H1 (cell line): ENCODE results near the gene FAM181B. TPM values are rescaled to one million over a fixed set of nuclear protein-coding genes. Genes with fewer than 3 reads are reported as not detected.

ENCODE experiments used
- CTCF ChIA-PET: fragments of 300-600 bp; sonication (Branson Sonifier 250); formaldehyde crosslinking; loops from one replicate; lab custom pipeline; 2021; ENCODE audit not compliant: partially characterized antibody; lab: Charles Lee
- POLR2A ChIA-PET: fragments of 300-600 bp; sonication (Branson Sonifier 250); formaldehyde crosslinking; loops from one replicate; lab custom pipeline; 2021; ENCODE audit warnings: inconsistent platforms; ENCODE audit not compliant: partially characterized antibody; lab: Charles Lee
- DNase-seq, 2 experiments: peaks; one replicate each; pipeline versions ENCODE4 v3.0.0 to v3.0.0-alpha.2; 2010 to 2022; ENCODE audit warnings: low spot score in 2 of 2, low read depth in 1 of 2, mixed read lengths in 1 of 2
- FAIRE-seq: peaks from 2 replicates; lab custom pipeline; 2011; peaks lifted over from hg19 to GRCh38; lab: Jason Lieb, UNC
- H2AFZ ChIP-seq: 2 replicates; pipeline ENCODE4 v1.8.1; 2012; ENCODE audit warnings: low read length, inconsistent platforms
- H2AK5ac ChIP-seq: 2 replicates; pipeline ENCODE4 v1.6.1; 2013; ENCODE audit warnings: low read depth, low read length
- H2BK120ac ChIP-seq: replicated peaks from 2 replicates; pipeline ENCODE3; 2013; ENCODE audit warnings: low read depth, low read length, inconsistent platforms
- H2BK12ac ChIP-seq: 2 replicates; pipeline ENCODE4 v1.6.1; 2013; ENCODE audit warnings: low read depth, low read length
- H2BK15ac ChIP-seq: 2 replicates; pipeline ENCODE4 v1.6.1; 2013; ENCODE audit warnings: low read length
- H2BK20ac ChIP-seq: 2 replicates; pipeline ENCODE4 v1.6.1; 2013; ENCODE audit warnings: low read length
- H2BK5ac ChIP-seq: 2 replicates; pipeline ENCODE4 v1.6.1; 2013; ENCODE audit warnings: low read depth, low read length
- H3K14ac ChIP-seq: 2 replicates; pipeline ENCODE4 v1.6.1; 2013; ENCODE audit warnings: inconsistent platforms; ENCODE audit not compliant: insufficient read length
- H3K18ac ChIP-seq: 2 replicates; pipeline ENCODE4 v1.6.1; 2013; ENCODE audit warnings: low read length; ENCODE audit errors: extremely low read depth
- H3K23ac ChIP-seq: 2 replicates; pipeline ENCODE4 v1.6.1; 2013; ENCODE audit warnings: inconsistent platforms; ENCODE audit not compliant: insufficient read length
- H3K23me2 ChIP-seq: 2 replicates; pipeline ENCODE4 v1.6.1; 2013; ENCODE audit warnings: low read depth, low read length
- H3K27ac ChIP-seq: 2 replicates; pipeline ENCODE4 v1.6.1; 2011; ENCODE audit warnings: low read depth, low read length, inconsistent platforms
- H3K27me3 ChIP-seq, 4 experiments: replicated peaks in 1 of 4; 1 replicate in 1 of 4; 2 replicates in 3 of 4; pipeline versions ENCODE4 v1.6.1 to v1.8.1; 2011 to 2013; ENCODE audit warnings: low read length in 3 of 4, mild to moderate bottlenecking in 3 of 4, inconsistent platforms in 2 of 4, mixed read lengths in 2 of 4, moderate library complexity in 1 of 4; ENCODE audit not compliant: control insufficient read depth in 3 of 4, insufficient read depth in 3 of 4; ENCODE audit errors: extremely low read depth in 1 of 4
- H3K36me3 ChIP-seq, 4 experiments: 2 replicates each; pipeline versions ENCODE4 v1.6.1 to v1.8.1; 2011 to 2013; ENCODE audit warnings: mild to moderate bottlenecking in 4 of 4, low read length in 3 of 4, moderate library complexity in 2 of 4, control low read depth in 1 of 4, inconsistent platforms in 1 of 4; ENCODE audit not compliant: insufficient read depth in 4 of 4, control insufficient read depth in 2 of 4
- H3K4ac ChIP-seq: replicated peaks from 2 replicates; pipeline ENCODE3; 2013; ENCODE audit warnings: low read length, low read depth, mixed read lengths, inconsistent platforms; ENCODE audit not compliant: insufficient read length
- H3K4me1 ChIP-seq, 4 experiments: replicated peaks in 1 of 4; 1 replicate in 1 of 4; 2 replicates in 3 of 4; pipeline versions ENCODE4 v1.6.1 to v1.8.1; 2011 to 2013; ENCODE audit warnings: low read length in 3 of 4, inconsistent platforms in 2 of 4, mixed read lengths in 1 of 4; ENCODE audit not compliant: insufficient read depth in 4 of 4, control insufficient read depth in 3 of 4
- H3K4me2 ChIP-seq, 2 experiments: 2 replicates each; pipeline versions ENCODE4 v1.6.1 to v1.8.1; 2011 to 2013; ENCODE audit warnings: low read depth in 2 of 2, low read length in 2 of 2, control low read depth in 1 of 2, inconsistent platforms in 1 of 2, mild to moderate bottlenecking in 1 of 2; ENCODE audit not compliant: insufficient read depth in 1 of 2
- H3K4me3 ChIP-seq, 4 experiments: fragments of 200-600, 300-600 bp in 1 of 4; sonication (generic), shearing (Covaris generic), sonication (Bioruptor Twin) in 1 of 4; 2 replicates each; pipeline versions ENCODE4 v1.5.1 to v1.8.1; 2011 to 2016; ENCODE audit warnings: low read length in 4 of 4, low read depth in 3 of 4, control low read depth in 2 of 4, inconsistent platforms in 2 of 4, mild to moderate bottlenecking in 2 of 4, mixed read lengths in 1 of 4, moderate library complexity in 1 of 4; ENCODE audit not compliant: insufficient read depth in 2 of 4; ENCODE audit errors: extremely low read depth in 1 of 4
- H3K56ac ChIP-seq: replicated peaks from 2 replicates; pipeline ENCODE3; 2013; ENCODE audit warnings: low read depth, mild to moderate bottlenecking, mixed read lengths, low read length, inconsistent platforms; ENCODE audit not compliant: insufficient read length
- H3K79me1 ChIP-seq: 2 replicates; pipeline ENCODE4 v1.6.1; 2013; ENCODE audit warnings: low read depth, low read length, control low read depth
- H3K79me2 ChIP-seq, 2 experiments: 2 replicates each; pipeline versions ENCODE4 v1.6.1 to v1.8.1; 2012 to 2013; ENCODE audit warnings: low read length in 2 of 2, mild to moderate bottlenecking in 2 of 2, inconsistent platforms in 1 of 2; ENCODE audit not compliant: insufficient read depth in 2 of 2, control insufficient read depth in 1 of 2
- H3K9ac ChIP-seq, 4 experiments: replicated peaks in 1 of 4; 1 replicate in 1 of 4; 2 replicates in 3 of 4; pipeline versions ENCODE4 v1.6.1 to v1.8.1; 2011 to 2013; ENCODE audit warnings: low read depth in 3 of 4, low read length in 3 of 4, control low read depth in 2 of 4, mild to moderate bottlenecking in 2 of 4, moderate library complexity in 2 of 4, inconsistent platforms in 1 of 4; ENCODE audit errors: extremely low read depth in 1 of 4
- H3K9me3 ChIP-seq, 2 experiments: 2 replicates each; pipeline versions ENCODE4 v1.6.1 to v1.8.1; 2012 to 2013; ENCODE audit warnings: mild to moderate bottlenecking in 2 of 2, moderate library complexity in 2 of 2, control low read depth in 1 of 2, inconsistent platforms in 1 of 2, low read depth in 1 of 2, low read length in 1 of 2, mixed read lengths in 1 of 2; ENCODE audit not compliant: insufficient read depth in 2 of 2
- H4K20me1 ChIP-seq, 2 experiments: replicated peaks in 1 of 2; 2 replicates each; pipeline versions ENCODE3 to v1.8.1; 2011 to 2013; ENCODE audit warnings: inconsistent platforms in 2 of 2, low read length in 2 of 2, mild to moderate bottlenecking in 1 of 2; ENCODE audit not compliant: insufficient read depth in 2 of 2, control insufficient read depth in 1 of 2
- H4K5ac ChIP-seq: 2 replicates; pipeline ENCODE4 v1.6.1; 2013; ENCODE audit warnings: low read length, low read depth, mixed read lengths, inconsistent platforms; ENCODE audit not compliant: insufficient read length
- H4K8ac ChIP-seq: 2 replicates; pipeline ENCODE4 v1.8.0; 2013; ENCODE audit warnings: mild to moderate bottlenecking, moderate library complexity, low read length, inconsistent platforms; ENCODE audit not compliant: insufficient read depth; ENCODE audit errors: extremely low read depth
- H4K91ac ChIP-seq: replicated peaks from 2 replicates; pipeline ENCODE3; 2013; ENCODE audit warnings: low read length, mixed read lengths, inconsistent platforms; ENCODE audit not compliant: insufficient read length
- ATF2 ChIP-seq: IDR thresholded peaks from 2 replicates; pipeline ENCODE4 v1.6.1; 2012; ENCODE audit warnings: low read length, inconsistent platforms
- BCL11A ChIP-seq, 2 experiments: IDR thresholded peaks; one replicate each; pipeline ENCODE4 v1.6.1; 2011; ENCODE audit warnings: low read depth in 2 of 2, low read length in 2 of 2, mild to moderate bottlenecking in 2 of 2
- EGR1 ChIP-seq: IDR thresholded peaks from 2 replicates; pipeline ENCODE4 v1.6.1; 2011; ENCODE audit warnings: low read depth, low read length, borderline replicate concordance
- HDAC6 ChIP-seq: IDR thresholded peaks from one replicate; pipeline ENCODE4 v1.7.1; 2012; ENCODE audit warnings: low read depth, mild to moderate bottlenecking, inconsistent platforms, low read length, moderate library complexity
- MAX ChIP-seq: IDR thresholded peaks from 2 replicates; pipeline ENCODE4 v1.6.1; 2012; ENCODE audit warnings: inconsistent platforms
- NANOG ChIP-seq: IDR thresholded peaks from 2 replicates; pipeline ENCODE4 v1.6.1; 2011; ENCODE audit warnings: low read length, low read depth, mild to moderate bottlenecking, inconsistent platforms; ENCODE audit not compliant: insufficient read depth, poor library complexity, severe bottlenecking
- RFX5 ChIP-seq: IDR thresholded peaks from 2 replicates; pipeline ENCODE4 v1.6.1; 2011; ENCODE audit warnings: low read depth, low read length, improper control_type of control experiment, borderline replicate concordance
- SP2 ChIP-seq: IDR thresholded peaks from 2 replicates; pipeline ENCODE4 v1.6.1; 2012; ENCODE audit warnings: mild to moderate bottlenecking, low read length, inconsistent platforms
- SP4 ChIP-seq: IDR thresholded peaks from 2 replicates; pipeline ENCODE4 v1.6.1; 2012; ENCODE audit warnings: low read length, inconsistent platforms
- TBP ChIP-seq: IDR thresholded peaks from 2 replicates; pipeline ENCODE4 v1.6.1; 2011; ENCODE audit warnings: low read depth, low read length, improper control_type of control experiment
- USF2 ChIP-seq: IDR thresholded peaks from 2 replicates; pipeline ENCODE4 v1.6.1; 2011; ENCODE audit warnings: low read length, improper control_type of control experiment
- WGBS, 2 experiments: shearing (Covaris generic) in 1 of 2; methylation state at CpG; one replicate each; pipeline versions ENCODE4 v1.1.6 to v1.1.7; 2013 to 2015; ENCODE audit warnings: low lambda C conversion rate in 2 of 2, mixed read lengths in 2 of 2, inconsistent platforms in 1 of 2, low coverage in 1 of 2, missing lambda C conversion rate in 1 of 2; ENCODE audit not compliant: insufficient replicate concordance in 2 of 2, insufficient coverage in 1 of 2, insufficient read length in 1 of 2; ENCODE audit errors: extremely low coverage in 1 of 2, missing lambda C conversion rate in 1 of 2; 5-methylcytosine and 5-hydroxymethylcytosine counted together
- polyA plus RNA-seq, 7 experiments: library from polyadenylated mRNA; depleted of rRNA in 3 of 7; stranded (reverse) in 5 of 7; unstranded in 2 of 7; fragments of >200 nt in 5 of 7; fragments of 200-250 nt in 2 of 7; gene quantifications; 1 replicate in 5 of 7; 2 replicates in 1 of 7; 4 replicates in 1 of 7; pipeline versions ENCODE4 v1.2.1 to v1.2.3, GENCODE V29; 2011 to 2013; ENCODE audit warnings: missing spikeins in 2 of 7, mixed read lengths in 2 of 7
- total RNA-seq: library from RNA; stranded (reverse); fragmentation: NEBNext Ultra II Directional; extraction: Animal tissue kit (Norgen Biotek cat#: 25700); gene quantifications from 2 replicates; pipeline ENCODE4 v1.2.1, GENCODE V29; 2021

FAM181B gene
- total and polyA plus RNA-seq, 2 of the 8 experiments (the other 6 are each of a cell fraction or from before 2014, with no cell fraction given): 0.21 to 0.37 TPM

- no peak overlapping the region for H3K4me2 ChIP-seq
- H2BK5ac ChIP-seq: no peak overlapping the region
- no peaks in the 10 kb centered on the region for H4K20me1 ChIP-seq
- no peaks in the 10 kb centered on the region for H3K27me3 ChIP-seq
- no peak overlapping the region for H4K91ac ChIP-seq
- H3K4ac ChIP-seq: no peak overlapping the region
- no peaks in the 10 kb centered on the region for H3K9me3 ChIP-seq
- no peak overlapping the region for H2BK15ac ChIP-seq
- H3K23ac ChIP-seq: no peak overlapping the region
- ChIA-PET POLR2A (no interaction called here), CTCF (interaction anchor here (0.7 to 3.5 kb wide), 49 partner anchors 10 to 474 kb away, joined by 3 to 33 read pairs (median 5); partner anchors contain the start of gene FAM181B)
- no peak overlapping the region for H3K56ac ChIP-seq
- no peak for DNase-seq
- no peak overlapping the region for H4K5ac ChIP-seq
- H3K18ac ChIP-seq: no peak overlapping the region
- H3K9ac ChIP-seq: no peak overlapping the region
- H3K79me2 ChIP-seq: no peaks in the 10 kb centered on the region
- no peak overlapping the region for H2BK120ac ChIP-seq
- H3K79me1 ChIP-seq: no peaks in the 10 kb centered on the region
- no peak overlapping the region for H3K27ac ChIP-seq
- H2AFZ ChIP-seq: no peak overlapping the region
- H3K4me3 ChIP-seq: no peak overlapping the region
- no peaks in the 10 kb centered on the region for H3K4me1 ChIP-seq
- no peaks in the 10 kb centered on the region for H3K23me2 ChIP-seq
- no peak overlapping the region for H3K14ac ChIP-seq
- no peak overlapping the region for H2BK20ac ChIP-seq
- H2BK12ac ChIP-seq: no peak overlapping the region
- no peak overlapping the region for H2AK5ac ChIP-seq
- no peak overlapping the region for H4K8ac ChIP-seq
- WGBS, 2 experiments: 88% methylated on average over 2 of the region's 2 CpGs; no CpG with 5 or more reads in 1 of the 2 experiments
- H3K36me3 ChIP-seq: no peaks in the 10 kb centered on the region
- FAIRE-seq: no peak
- TF ChIP-seq USF2 (no peak), BCL11A (IDR thresholded peaks at IDR 0.05; ENCODE audit: low read depth in 2 of 2, low read length in 2 of 2) (no peak), ATF2 (no peak), NANOG (no peak), RFX5 (no peak), SP2 (no peak), EGR1 (no peak), MAX (no peak), SP4 (no peak), HDAC6 (no peak), TBP (no peak)
Observed at GRCh38 chr11:82776377-82776776, 42.7 kb upstream of the FAM181B start.
